Panc1 (cell line): ENCODE results near the gene BCAN. TPM values are rescaled to one million over a fixed set of nuclear protein-coding genes. Genes with fewer than 3 reads are reported as not detected.

ENCODE experiments used
- ATAC-seq: fragments of 200-7000 bp; cut with Tn5 transposase; 2 replicates; pipeline ENCODE4 v1.9.1; 2020; ENCODE audit warnings: mild to moderate bottlenecking, moderate library complexity
- BruUV-seq: library from RNA; stranded (reverse); fragments of 400-500 nt; replicated peaks from 2 replicates; lab custom pipeline; 2021; lab: Mats Ljungman, UMichigan
- CTCF ChIA-PET: fragments of 300-600 bp; sonication (Branson Sonifier 250); formaldehyde crosslinking; loops from one replicate; lab custom pipeline; 2022; ENCODE audit warnings: antibody characterized with exemption; lab: Charles Lee
- POLR2A ChIA-PET: fragments of 300-600 bp; sonication (Branson Sonifier 250); formaldehyde crosslinking; loops from one replicate; lab custom pipeline; 2022; ENCODE audit warnings: antibody characterized with exemption; lab: Charles Lee
- DNase-seq: peaks from one replicate; pipeline ENCODE4 v3.0.0-alpha.2; 2010; ENCODE audit warnings: low read depth, low spot score
- H3K27ac ChIP-seq: 2 replicates; pipeline ENCODE4 v1.5.1; 2011; ENCODE audit warnings: mild to moderate bottlenecking, low read length, inconsistent platforms
- H3K27me3 ChIP-seq: fragments of 200-500 bp; sonication (Bioruptor generic); 2 replicates; pipeline ENCODE4 v1.6.0; 2014; ENCODE audit warnings: low read length, inconsistent platforms; ENCODE audit not compliant: control insufficient read depth, insufficient read depth
- H3K36me3 ChIP-seq: fragments of 200-500 bp; sonication (Bioruptor generic); 2 replicates; pipeline ENCODE4 v1.5.1; 2014; ENCODE audit warnings: inconsistent platforms, mild to moderate bottlenecking, low read length, moderate library complexity; ENCODE audit not compliant: control insufficient read depth, insufficient read depth
- H3K4me1 ChIP-seq: 2 replicates; pipeline ENCODE4 v1.5.1; 2011; ENCODE audit warnings: inconsistent platforms, mild to moderate bottlenecking, low read length, moderate library complexity; ENCODE audit not compliant: control insufficient read depth, insufficient read depth
- H3K4me3 ChIP-seq, 2 experiments: 2 replicates each; pipeline ENCODE4 v1.5.1; 2011 to 2012; ENCODE audit warnings: low read depth in 2 of 2, low read length in 2 of 2, mild to moderate bottlenecking in 2 of 2, inconsistent platforms in 1 of 2, moderate library complexity in 1 of 2
- H3K9me3 ChIP-seq: fragments of 200-500 bp; sonication (Bioruptor generic); 2 replicates; pipeline ENCODE4 v1.5.1; 2014; ENCODE audit warnings: low read depth, mild to moderate bottlenecking, inconsistent platforms, low read length, moderate library complexity; ENCODE audit not compliant: control insufficient read depth, insufficient read depth
- CTCF ChIP-seq: fragments of 450-650 bp; IDR thresholded peaks from 2 replicates; pipeline ENCODE4 v1.5.1; 2017; ENCODE audit warnings: mild to moderate bottlenecking
- POLR2AphosphoS5 ChIP-seq: IDR thresholded peaks from 2 replicates; pipeline ENCODE4 v1.6.1; 2012; ENCODE audit warnings: mild to moderate bottlenecking, low read depth, low read length, moderate library complexity
- REST ChIP-seq, 2 experiments: IDR thresholded peaks; 2 replicates each; pipeline ENCODE4 v1.6.1; 2011 to 2012; ENCODE audit warnings: low read depth in 2 of 2, control low read depth in 1 of 2, low read length in 1 of 2, mild to moderate bottlenecking in 1 of 2, moderate library complexity in 1 of 2; ENCODE audit not compliant: insufficient read depth in 1 of 2
- SIN3A ChIP-seq: IDR thresholded peaks from 2 replicates; pipeline ENCODE4 v1.6.1; 2012; ENCODE audit warnings: low read depth, mild to moderate bottlenecking, low read length, moderate library complexity, borderline replicate concordance; ENCODE audit not compliant: insufficient read depth
- TCF7L2 ChIP-seq: IDR thresholded peaks from 2 replicates; pipeline ENCODE4 v1.6.1; 2011; ENCODE audit warnings: mild to moderate bottlenecking, low read depth, low read length, inconsistent platforms
- in situ Hi-C: cut with HindIII; loops from 2 replicates; pipeline ENCODE4 v1.10.0; 2016; ENCODE audit warnings: low sequenced_read_pairs, low pct_unique_long_range_greater_than_20kb
- intact Hi-C: fragments of 100-400 bp; cut with micrococcal nuclease; formaldehyde crosslinking; loops from one replicate; pipeline ENCODE4 v1.10.0; 2022; ENCODE audit not compliant: unreplicated experiment
- total RNA-seq: library from RNA; stranded (reverse); gene quantifications from one replicate; pipeline ENCODE4 v1.2.1, GENCODE V29; 2021; ENCODE audit not compliant: unreplicated experiment

The BCAN gene
- total RNA-seq, 1 experiment from 2014 or later = 0.57 TPM

GRCh38 chr1:156592910-156593660 lies 48.8 kb upstream of the BCAN start:
- intact Hi-C loops (no loop called here), in situ Hi-C loops (no loop called here)
- Histone ChIP-seq H3K36me3 (peaks cover 15% of the 10 kb centered on the region), H3K4me3 (peak overlapping the region; percentile 71 to 84), H3K4me1 (peaks cover 19% of the 10 kb centered on the region), H3K27ac (peak overlapping the region; percentile 92), H3K27me3 (no peaks in the 10 kb centered on the region), H3K9me3 (no peaks in the 10 kb centered on the region)
- ChIA-PET CTCF (no interaction called here), POLR2A (interaction anchor here (0.6 to 1.0 kb wide), 2 partner anchors 143 to 209 kb away, joined by 3 to 13 read pairs; no protein-coding TSS in a partner anchor)
- no peak for ATAC-seq
- DNase-seq = no peak
- TF ChIP-seq TCF7L2 (no peak), CTCF (no peak), POLR2AphosphoS5 (no peak), SIN3A (no peak), REST (IDR thresholded peaks at IDR 0.05; ENCODE audit: insufficient read depth in 1 of 2, low read depth in 2 of 2, low read length in 1 of 2) (no peak)
- no TSS peak for BruUV-seq

GRCh38 chr1:156593661-156593989 lies 48.3 kb upstream of the BCAN start:
- POLR2A ChIA-PET = interaction anchor here (0.6 to 1.0 kb wide), 2 partner anchors 144 to 209 kb away, joined by 3 to 13 read pairs; no protein-coding TSS in a partner anchor
- H3K4me3 ChIP-seq = no peak overlapping the region
- ATAC-seq = no peak
- no TSS peak for BruUV-seq
- intact Hi-C loops = no loop called here
- no peak for DNase-seq
- CTCF ChIA-PET = no interaction called here
- in situ Hi-C loops = no loop called here
- H3K36me3 ChIP-seq = peaks cover 15% of the 10 kb centered on the region
- H3K4me1 ChIP-seq = peaks cover 17% of the 10 kb centered on the region
- H3K27me3 ChIP-seq = no peaks in the 10 kb centered on the region
- TF ChIP-seq POLR2AphosphoS5 (no peak), REST (IDR thresholded peaks at IDR 0.05; ENCODE audit: insufficient read depth in 1 of 2, low read depth in 2 of 2, low read length in 1 of 2) (no peak), CTCF (no peak), SIN3A (no peak), TCF7L2 (no peak)
- H3K9me3 ChIP-seq = no peaks in the 10 kb centered on the region
- peak overlapping the region; percentile 4; the same call in 1 of the 2 replicates for H3K27ac ChIP-seq
